IMR-90 (cell line): Measurements from ENCODE around the gene ELL. TPM values are rescaled to one million over a fixed set of nuclear protein-coding genes. Genes with fewer than 3 reads are reported as not detected.

ENCODE experiments used
- ATAC-seq: fragments of 200-7000 bp; cut with Tn5 transposase; 2 replicates; pipeline ENCODE4 v1.9.1; 2020; ENCODE audit warnings: low read depth, mild to moderate bottlenecking, moderate library complexity
- BruUV-seq: library from RNA; stranded (reverse); fragments of 400-500 nt; replicated peaks from 2 replicates; lab custom pipeline; 2021; lab: Mats Ljungman, UMichigan
- CTCF ChIA-PET: fragments of 300-600 bp; formaldehyde crosslinking; extraction: SDS; loops from one replicate; lab custom pipeline; 2021; ENCODE audit warnings: antibody characterized with exemption; lab: Yijun Ruan, JAX
- POLR2A ChIA-PET: fragments of 300-600 bp; sonication (Branson Sonifier 250); formaldehyde crosslinking; loops from one replicate; lab custom pipeline; 2022; ENCODE audit warnings: antibody characterized with exemption; ENCODE audit not compliant: unreplicated experiment; lab: Charles Lee
- DNase-seq: peaks from one replicate; pipeline ENCODE4 v3.0.0; 2013
- H2AFZ ChIP-seq: replicated peaks from 2 replicates; pipeline ENCODE3; 2013; ENCODE audit warnings: low read length, mild to moderate bottlenecking; ENCODE audit not compliant: poor library complexity
- H2AK5ac ChIP-seq: 2 replicates; pipeline ENCODE4 v1.6.1; 2013; ENCODE audit warnings: low read depth, low read length, inconsistent platforms
- H2AK9ac ChIP-seq: replicated peaks from 2 replicates; pipeline ENCODE3; 2013; ENCODE audit warnings: mild to moderate bottlenecking, low read depth, low read length, moderate library complexity; ENCODE audit not compliant: poor library complexity
- H2BK120ac ChIP-seq: 2 replicates; pipeline ENCODE4 v1.6.1; 2013; ENCODE audit warnings: low read depth, low read length, inconsistent platforms
- H2BK15ac ChIP-seq: 3 replicates; pipeline ENCODE4 v1.6.1; 2013; ENCODE audit warnings: low read depth, low read length, inconsistent platforms
- H2BK20ac ChIP-seq: 2 replicates; pipeline ENCODE4 v1.6.1; 2013; ENCODE audit warnings: low read depth, mild to moderate bottlenecking, inconsistent platforms, low read length, moderate library complexity
- H2BK5ac ChIP-seq: 2 replicates; pipeline ENCODE4 v1.6.1; 2013; ENCODE audit warnings: mild to moderate bottlenecking, low read depth, low read length, inconsistent platforms; ENCODE audit not compliant: poor library complexity, severe bottlenecking
- H3K14ac ChIP-seq: replicated peaks from 2 replicates; pipeline ENCODE4 v1.6.1; 2013; ENCODE audit warnings: low read depth, low read length, inconsistent platforms
- H3K18ac ChIP-seq: 2 replicates; pipeline ENCODE4 v1.6.1; 2013; ENCODE audit warnings: low read depth, low read length, control low read depth
- H3K23ac ChIP-seq: 2 replicates; pipeline ENCODE4 v1.6.1; 2013; ENCODE audit warnings: low read depth, low read length, inconsistent platforms
- H3K27ac ChIP-seq: 2 replicates; pipeline ENCODE4 v1.5.1; 2013; ENCODE audit warnings: mild to moderate bottlenecking, control low read depth, low read length; ENCODE audit not compliant: insufficient read depth
- H3K27me3 ChIP-seq: 2 replicates; pipeline ENCODE4 v1.6.1; 2013; ENCODE audit warnings: low read length; ENCODE audit not compliant: control insufficient read depth, insufficient read depth
- H3K36me3 ChIP-seq: 2 replicates; pipeline ENCODE4 v1.6.1; 2013; ENCODE audit warnings: low read length, mixed read lengths; ENCODE audit not compliant: control insufficient read depth, insufficient read depth
- H3K4ac ChIP-seq: 2 replicates; pipeline ENCODE4 v1.6.1; 2013; ENCODE audit warnings: low read depth, low read length, inconsistent platforms
- H3K4me1 ChIP-seq: 2 replicates; pipeline ENCODE4 v1.6.1; 2013; ENCODE audit warnings: low read length, mixed read lengths; ENCODE audit not compliant: control insufficient read depth, insufficient read depth
- H3K4me2 ChIP-seq: 2 replicates; pipeline ENCODE4 v1.6.1; 2013; ENCODE audit warnings: low read depth, mild to moderate bottlenecking, control low read depth, low read length, moderate library complexity
- H3K4me3 ChIP-seq: 2 replicates; pipeline ENCODE4 v1.5.1; 2013; ENCODE audit warnings: low read depth, mild to moderate bottlenecking, control low read depth, low read length, moderate library complexity; ENCODE audit not compliant: insufficient read depth
- H3K56ac ChIP-seq: 2 replicates; pipeline ENCODE4 v1.6.1; 2013; ENCODE audit warnings: low read length, inconsistent platforms; ENCODE audit not compliant: insufficient read depth; ENCODE audit errors: extremely low read depth
- H3K79me1 ChIP-seq, 2 experiments: 2 replicates each; pipeline ENCODE4 v1.6.1; 2013; ENCODE audit warnings: low read length in 2 of 2, inconsistent platforms in 1 of 2, low read depth in 1 of 2
- H3K9ac ChIP-seq: 2 replicates; pipeline ENCODE4 v1.6.1; 2013; ENCODE audit warnings: low read depth, low read length, control low read depth
- H3K9me1 ChIP-seq: 2 replicates; pipeline ENCODE4 v1.6.1; 2013; ENCODE audit warnings: low read length, inconsistent platforms; ENCODE audit not compliant: insufficient read depth
- H3K9me3 ChIP-seq: 2 replicates; pipeline ENCODE4 v1.6.1; 2013; ENCODE audit warnings: low read length; ENCODE audit not compliant: control insufficient read depth, insufficient read depth
- H4K20me1 ChIP-seq: 2 replicates; pipeline ENCODE4 v1.6.1; 2013; ENCODE audit warnings: low read length, inconsistent platforms; ENCODE audit not compliant: insufficient read depth
- H4K5ac ChIP-seq: 2 replicates; pipeline ENCODE4 v1.6.1; 2013; ENCODE audit warnings: mild to moderate bottlenecking, low read depth, low read length, control low read depth
- H4K8ac ChIP-seq, 2 experiments: 2 replicates each; pipeline ENCODE4 v1.6.1; 2013; ENCODE audit warnings: low read depth in 2 of 2, low read length in 2 of 2, control low read depth in 1 of 2, inconsistent platforms in 1 of 2
- H4K91ac ChIP-seq: 2 replicates; pipeline ENCODE4 v1.6.1; 2013; ENCODE audit warnings: low read depth, low read length, inconsistent platforms; ENCODE audit not compliant: insufficient read depth
- BHLHE40 ChIP-seq: fragments of 150-350 bp; IDR thresholded peaks from 2 replicates; pipeline ENCODE4 v1.6.1; 2016; ENCODE audit warnings: mild to moderate bottlenecking, low read depth, low read length
- CEBPB ChIP-seq: IDR thresholded peaks from 2 replicates; pipeline ENCODE4 v1.6.1; 2012; ENCODE audit warnings: low read depth, low read length, improper control_type of control experiment
- FOS ChIP-seq: fragments of 150-350 bp; IDR thresholded peaks from 2 replicates; pipeline ENCODE4 v1.6.1; 2016; ENCODE audit warnings: low read depth, low read length
- MAFK ChIP-seq: IDR thresholded peaks from 2 replicates; pipeline ENCODE4 v1.6.1; 2012; ENCODE audit warnings: low read depth, low read length, improper control_type of control experiment
- MAZ ChIP-seq: IDR thresholded peaks from 2 replicates; pipeline ENCODE4 v1.6.1; 2012; ENCODE audit warnings: low read depth, mild to moderate bottlenecking, low read length, improper control_type of control experiment, moderate library complexity, borderline replicate concordance
- NFE2L2 ChIP-seq: fragments of 150-350 bp; IDR thresholded peaks from 2 replicates; pipeline ENCODE4 v1.6.1; 2016; ENCODE audit warnings: low read depth, mild to moderate bottlenecking, low read length
- POLR2A ChIP-seq: IDR thresholded peaks from 2 replicates; pipeline ENCODE4 v1.6.1; 2012; ENCODE audit warnings: mild to moderate bottlenecking, low read depth, low read length
- RCOR1 ChIP-seq: IDR thresholded peaks from 2 replicates; pipeline ENCODE4 v1.6.1; 2012; ENCODE audit warnings: mild to moderate bottlenecking, low read length, improper control_type of control experiment; ENCODE audit not compliant: insufficient replicate concordance
- RFX5 ChIP-seq: IDR thresholded peaks from 2 replicates; pipeline ENCODE4 v1.8.0; 2012; ENCODE audit warnings: low read depth, mild to moderate bottlenecking, low read length, moderate library complexity
- WGBS, 2 experiments: methylation state at CpG; one replicate each; pipeline versions ENCODE4 v1.1.5 to v1.1.7; 2013; ENCODE audit warnings: missing lambda C conversion rate in 2 of 2; ENCODE audit not compliant: insufficient read length in 1 of 2; ENCODE audit errors: extremely low coverage in 2 of 2; 5-methylcytosine and 5-hydroxymethylcytosine counted together
- dilution Hi-C: fragments of 300-500 bp; cut with HindIII; formaldehyde crosslinking; loops from one replicate; pipeline ENCODE4 v1.14.3; 2018; ENCODE audit warnings: low sequenced_read_pairs; ENCODE audit not compliant: unreplicated experiment
- in situ Hi-C: fragments of 300-500 bp; cut with MboI; formaldehyde crosslinking; loops from 3 replicates; pipeline ENCODE4 v1.14.3; 2019; ENCODE audit warnings: low sequenced_read_pairs, inconsistent platforms, mixed read lengths
- intact Hi-C: fragments of 100-400 bp; cut with micrococcal nuclease; formaldehyde crosslinking; loops from 2 replicates; pipeline ENCODE4 v1.10.0; 2022
- polyA plus RNA-seq, 3 experiments: library from polyadenylated mRNA; depleted of rRNA; stranded (reverse); fragments of >200 nt; gene quantifications; 2 replicates each; pipeline ENCODE4 v1.2.3, GENCODE V29; 2012; ENCODE audit warnings: low replicate concordance in 1 of 3
- total RNA-seq: library from RNA; depleted of rRNA; stranded (reverse); fragments of >200 nt; gene quantifications from 2 replicates; pipeline ENCODE4 v1.2.3, GENCODE V29; 2012
- TF ChIP-seq, protein P1 (sequence below): fragments of 150-350 bp; IDR thresholded peaks from 2 replicates; pipeline ENCODE4 v1.6.1; 2017; ENCODE audit warnings: mild to moderate bottlenecking, antibody characterized with exemption, low read length, low read depth

Gene ELL
- total and polyA plus RNA-seq, 2 of the 4 experiments (the other 2 are of a cell fraction): 6.3 to 13.1 TPM

DNA sequence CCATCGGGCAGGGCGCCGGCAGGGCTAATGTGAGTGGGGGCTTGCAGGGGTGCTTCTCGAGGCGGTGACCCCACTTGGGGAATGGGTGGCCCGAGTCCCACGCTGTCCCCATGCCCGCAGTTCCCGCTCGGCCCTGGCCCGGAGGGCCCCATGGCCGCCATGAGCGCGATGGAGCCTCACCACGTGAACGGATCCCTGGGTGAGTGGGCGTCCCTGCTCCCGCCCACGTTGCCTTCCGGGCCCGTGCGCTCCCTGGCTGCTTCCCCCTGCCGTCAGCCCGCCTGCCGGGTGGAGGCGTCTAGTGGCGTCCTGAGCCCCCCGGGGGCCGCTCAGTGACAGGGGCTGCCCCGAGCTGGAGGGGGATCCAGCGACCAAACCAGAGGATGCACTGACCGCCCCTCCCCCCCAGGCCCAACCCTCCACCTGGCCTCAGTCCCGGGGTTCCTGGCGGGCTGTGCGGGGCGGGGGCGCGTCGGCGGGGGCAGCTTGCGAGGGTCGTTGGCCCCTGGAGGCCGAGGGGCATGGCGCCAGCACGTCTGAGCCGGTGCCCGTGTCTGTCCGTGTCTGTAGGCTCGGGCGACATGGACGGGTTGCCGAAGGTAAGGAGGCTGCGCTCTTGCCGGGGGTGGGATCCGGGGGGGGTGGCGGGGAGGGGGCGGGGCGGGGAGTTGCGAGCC is 88.7 kb downstream of the ELL start (continued):
- TF ChIP-seq, protein P1, sequence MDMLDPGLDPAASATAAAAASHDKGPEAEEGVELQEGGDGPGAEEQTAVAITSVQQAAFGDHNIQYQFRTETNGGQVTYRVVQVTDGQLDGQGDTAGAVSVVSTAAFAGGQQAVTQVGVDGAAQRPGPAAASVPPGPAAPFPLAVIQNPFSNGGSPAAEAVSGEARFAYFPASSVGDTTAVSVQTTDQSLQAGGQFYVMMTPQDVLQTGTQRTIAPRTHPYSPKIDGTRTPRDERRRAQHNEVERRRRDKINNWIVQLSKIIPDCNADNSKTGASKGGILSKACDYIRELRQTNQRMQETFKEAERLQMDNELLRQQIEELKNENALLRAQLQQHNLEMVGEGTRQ: no peak

DNA sequence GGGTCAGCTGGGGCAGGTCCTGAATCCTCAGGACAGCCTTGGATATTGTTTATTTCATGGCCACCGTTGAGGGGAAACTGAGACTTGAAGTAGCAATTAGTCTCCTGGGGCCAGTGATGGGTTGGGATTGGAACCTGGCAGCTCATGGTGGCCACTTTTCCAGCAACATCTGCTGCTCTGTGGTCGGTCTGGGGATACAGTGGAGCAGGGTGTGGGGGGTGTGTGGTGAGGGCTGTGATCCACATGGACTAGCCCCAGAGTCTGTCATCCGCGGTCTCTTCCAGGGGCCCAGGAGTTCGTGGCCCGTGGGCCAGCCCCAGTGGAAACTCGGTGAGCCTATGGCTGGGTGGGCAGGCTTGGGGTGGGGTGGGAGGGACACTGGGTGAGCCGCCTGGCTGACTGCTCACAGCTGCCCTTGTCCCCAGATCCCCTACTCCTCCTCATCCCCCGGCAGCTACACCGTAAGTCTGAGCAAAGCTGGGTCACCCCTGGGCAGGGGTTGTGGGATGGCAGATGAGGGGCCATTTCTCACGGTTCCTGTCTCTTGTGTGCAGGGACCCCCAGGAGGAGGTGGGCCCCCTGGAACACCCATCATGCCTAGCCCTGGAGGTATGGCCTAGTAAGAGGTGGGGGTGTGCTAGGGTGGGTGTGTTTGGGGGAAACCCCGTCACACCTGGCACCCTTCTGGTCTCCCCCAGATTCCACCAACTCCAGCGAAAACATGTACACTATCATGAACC is 89.4 kb downstream of the ELL start:
- no peak overlapping the region for H3K4me3 ChIP-seq
- H2BK120ac ChIP-seq: no peak overlapping the region
- no peak overlapping the region for H3K9ac ChIP-seq
- WGBS, 2 experiments: no CpG with 5 or more reads among the region's 13 CpGs
- no peak overlapping the region for H2BK20ac ChIP-seq
- no peak overlapping the region for H4K5ac ChIP-seq
- H3K27ac ChIP-seq: no peak overlapping the region
- H3K79me1 ChIP-seq: peaks cover 7 to 44% of the 10 kb centered on the region in 2 experiments; a peak in 2 of 4 replicates
- H3K14ac ChIP-seq: no peak overlapping the region
- no peak for ATAC-seq
- peak overlapping the region; percentile 50; the same call in 1 of the 2 replicates for H2AK5ac ChIP-seq
- H3K4me1 ChIP-seq: peaks cover 15% of the 10 kb centered on the region
- POLR2A ChIA-PET: no interaction called here
- no peak overlapping the region for H2BK5ac ChIP-seq
- peaks cover 23% of the 10 kb centered on the region for H4K20me1 ChIP-seq
- H3K27me3 ChIP-seq: no peaks in the 10 kb centered on the region
- H2AFZ ChIP-seq: no peak overlapping the region
- no peak overlapping the region for H3K18ac ChIP-seq
- no TSS peak for BruUV-seq
- peaks cover 3% of the 10 kb centered on the region; the same call in 1 of the 2 replicates for H3K9me1 ChIP-seq
- H4K8ac ChIP-seq: no peak overlapping the region
- no peak overlapping the region for H3K4me2 ChIP-seq
- no peak overlapping the region for H3K56ac ChIP-seq
- no peaks in the 10 kb centered on the region for H3K9me3 ChIP-seq
- dilution Hi-C loops (no loop called here), intact Hi-C loops (no loop called here), in situ Hi-C loops (no loop called here)
- H3K36me3 ChIP-seq: peaks cover 13% of the 10 kb centered on the region; the same call in 1 of the 2 replicates
- peak overlapping the region; percentile 85 for H2AK9ac ChIP-seq
- TF ChIP-seq BHLHE40 (no peak), RFX5 (no peak), FOS (no peak), NFE2L2 (no peak), RCOR1 (no peak), MAZ (no peak), CEBPB (no peak), MAFK (no peak), POLR2A (no peak)
- TF ChIP-seq, protein P1: no peak
- no peak overlapping the region for H3K4ac ChIP-seq
- H3K23ac ChIP-seq: no peak overlapping the region
- CTCF ChIA-PET: no interaction called here
- H4K91ac ChIP-seq: no peak overlapping the region
- H2BK15ac ChIP-seq: no peak overlapping the region
- DNase-seq: no peak
